ENCODE measurements around the gene MYO1G. TPM values are rescaled to one million over a fixed set of nuclear protein-coding genes. Genes with fewer than 3 reads are reported as not detected.

The MYO1G gene
- total and polyA plus RNA-seq, 2 experiments from 2014 or later: 0.03 TPM; not detected in 1

GRCh38 chr7:44972562-44972961 is 6.3 kb downstream of the MYO1G start:
- 89% methylated on average over 3 of the region's 3 CpGs for WGBS (ENCODE audit: low lambda C conversion rate, missing lambda C conversion rate)
- no peak for DNase-seq (ENCODE audit: low spot score)
- H2AFZ ChIP-seq: no peak overlapping the region
- no peaks in the 10 kb centered on the region for H3K79me2 ChIP-seq
- H3K9me2 ChIP-seq (replicated peaks; ENCODE audit: insufficient read depth): no peaks in the 10 kb centered on the region
- TF ChIP-seq CTCF (IDR thresholded peaks at IDR 0.05; ENCODE audit: poor library complexity): no peak
- no peak for TF ChIP-seq EZH2phosphoT487 (IDR thresholded peaks at IDR 0.05; ENCODE audit: low read depth, severe bottlenecking, unreplicated experiment)
- TF ChIP-seq EZH2 (IDR thresholded peaks at IDR 0.05; ENCODE audit: borderline replicate concordance): no peak
- no peaks in the 10 kb centered on the region for H4K20me1 ChIP-seq (ENCODE audit: insufficient read depth, poor library complexity, severe bottlenecking)
- no peaks in the 10 kb centered on the region for H3K36me3 ChIP-seq (replicated peaks; ENCODE audit: insufficient read depth, low read depth)
- H3K9me3 ChIP-seq (ENCODE audit: low read depth): no peaks in the 10 kb centered on the region
- no peaks in the 10 kb centered on the region for H3K4me1 ChIP-seq (ENCODE audit: insufficient read depth)
- no peak overlapping the region for H3K4me2 ChIP-seq
- no peaks in the 10 kb centered on the region for H3K27me3 ChIP-seq
- no peak overlapping the region for H3K4me3 ChIP-seq
- H3K27ac ChIP-seq: no peak overlapping the region

GRCh38 chr7:44971902-44972441 is 6.8 kb downstream of the MYO1G start:
- H3K79me2 ChIP-seq: no peaks in the 10 kb centered on the region
- H3K9me2 ChIP-seq (replicated peaks; ENCODE audit: insufficient read depth): no peaks in the 10 kb centered on the region
- TF ChIP-seq CTCF (IDR thresholded peaks at IDR 0.05; ENCODE audit: poor library complexity) (no peak), EZH2 (IDR thresholded peaks at IDR 0.05; ENCODE audit: borderline replicate concordance) (no peak), EZH2phosphoT487 (IDR thresholded peaks at IDR 0.05; ENCODE audit: low read depth, severe bottlenecking, unreplicated experiment) (no peak)
- no peaks in the 10 kb centered on the region for H3K36me3 ChIP-seq (replicated peaks; ENCODE audit: insufficient read depth, low read depth)
- no peaks in the 10 kb centered on the region for H4K20me1 ChIP-seq (ENCODE audit: insufficient read depth, poor library complexity, severe bottlenecking)
- H3K4me2 ChIP-seq: no peak overlapping the region
- no peaks in the 10 kb centered on the region for H3K27me3 ChIP-seq
- WGBS (ENCODE audit: low lambda C conversion rate, missing lambda C conversion rate): 55% methylated on average over 5 of the region's 5 CpGs
- H3K4me3 ChIP-seq: no peak overlapping the region
- H3K9me3 ChIP-seq (ENCODE audit: low read depth): no peaks in the 10 kb centered on the region
- H2AFZ ChIP-seq: no peak overlapping the region
- no peak for DNase-seq (ENCODE audit: low spot score)
- H3K4me1 ChIP-seq (ENCODE audit: insufficient read depth): no peaks in the 10 kb centered on the region
- no peak overlapping the region for H3K27ac ChIP-seq

- WGBS (ENCODE audit: low lambda C conversion rate, missing lambda C conversion rate): 90% methylated on average over 10 of the region's 10 CpGs
- Histone ChIP-seq H3K4me3 (no peak overlapping the region), H4K20me1 (ENCODE audit: insufficient read depth, poor library complexity, severe bottlenecking) (no peaks in the 10 kb centered on the region), H3K27ac (no peak overlapping the region), H3K4me1 (ENCODE audit: insufficient read depth) (no peaks in the 10 kb centered on the region), H3K27me3 (no peaks in the 10 kb centered on the region), H2AFZ (no peak overlapping the region), H3K9me2 (replicated peaks; ENCODE audit: insufficient read depth) (no peaks in the 10 kb centered on the region), H3K36me3 (replicated peaks; ENCODE audit: insufficient read depth, low read depth) (no peaks in the 10 kb centered on the region), H3K9me3 (ENCODE audit: low read depth) (no peaks in the 10 kb centered on the region), H3K4me2 (no peak overlapping the region), H3K79me2 (no peaks in the 10 kb centered on the region)
- no peak for DNase-seq (ENCODE audit: low spot score)
- no peak for TF ChIP-seq EZH2 (IDR thresholded peaks at IDR 0.05; ENCODE audit: borderline replicate concordance)
- TF ChIP-seq CTCF (IDR thresholded peaks at IDR 0.05; ENCODE audit: poor library complexity): no peak
- no peak for TF ChIP-seq EZH2phosphoT487 (IDR thresholded peaks at IDR 0.05; ENCODE audit: low read depth, severe bottlenecking, unreplicated experiment)
Observed at GRCh38 chr7:44971188-44971901, 7.5 kb downstream of the MYO1G start.

Data from hepatocyte (in vitro differentiated cells).